ENCODE data around the gene KCND2. TPM values are rescaled to one million over a fixed set of nuclear protein-coding genes. Genes with fewer than 3 reads are reported as not detected.
A peak's percentile ranks its signal among the peaks of the same experiment; 100 is the strongest.

Gene KCND2
- total RNA-seq, 1 donor from 2014 or later: 3.7 TPM

- Mint-ChIP-seq H3K9me3 (no peaks in the 10 kb centered on the region), H3K27me3 (ENCODE audit: low read depth) (no peaks in the 10 kb centered on the region), H3K27ac (no peak overlapping the region), H3K36me3 (no peaks in the 10 kb centered on the region), H3K4me3 (no peak overlapping the region), H3K4me1 (peaks cover 13% of the 10 kb centered on the region)
- no peak for DNase-seq (ENCODE audit: low spot score in 2 of 2, unreplicated experiment in 2 of 2)
- TF ChIP-seq CTCF (IDR thresholded peaks at IDR 0.05; ENCODE audit: unreplicated experiment): no peak
Measured at GRCh38 chr7:120783273-120783672, 510.3 kb downstream of the KCND2 start.

- H3K4me3 Mint-ChIP-seq: no peak overlapping the region
- no peak overlapping the region for H3K27ac Mint-ChIP-seq
- no peaks in the 10 kb centered on the region for H3K9me3 Mint-ChIP-seq
- no peak for TF ChIP-seq CTCF (IDR thresholded peaks at IDR 0.05; ENCODE audit: unreplicated experiment)
- no peak for DNase-seq (ENCODE audit: low spot score in 2 of 2, unreplicated experiment in 2 of 2)
- H3K36me3 Mint-ChIP-seq: peaks cover 2% of the 10 kb centered on the region
- peaks cover 13% of the 10 kb centered on the region for H3K4me1 Mint-ChIP-seq
- H3K27me3 Mint-ChIP-seq (ENCODE audit: low read depth): no peaks in the 10 kb centered on the region
Measured at GRCh38 chr7:120783721-120784120, 510.7 kb downstream of the KCND2 start.

GRCh38 chr7:120785095-120785494 lies 512.1 kb downstream of the KCND2 start:
- Mint-ChIP-seq H3K9me3 (no peaks in the 10 kb centered on the region), H3K27me3 (ENCODE audit: low read depth) (no peaks in the 10 kb centered on the region), H3K36me3 (peaks cover 2% of the 10 kb centered on the region), H3K27ac (no peak overlapping the region), H3K4me3 (no peak overlapping the region), H3K4me1 (peaks cover 13% of the 10 kb centered on the region)
- no peak for TF ChIP-seq CTCF (IDR thresholded peaks at IDR 0.05; ENCODE audit: unreplicated experiment)
- DNase-seq (ENCODE audit: low spot score in 2 of 2, unreplicated experiment in 2 of 2): no peak

GRCh38 chr7:120792091-120792860 lies 519.3 kb downstream of the KCND2 start:
- peak; percentile 56 to 83 for DNase-seq (ENCODE audit: low spot score in 2 of 2, unreplicated experiment in 2 of 2)
- peaks cover 19% of the 10 kb centered on the region for H3K4me1 Mint-ChIP-seq
- H3K36me3 Mint-ChIP-seq: peaks cover 4% of the 10 kb centered on the region
- H3K27ac Mint-ChIP-seq: no peak overlapping the region
- H3K27me3 Mint-ChIP-seq (ENCODE audit: low read depth): no peaks in the 10 kb centered on the region
- no peak overlapping the region for H3K4me3 Mint-ChIP-seq
- TF ChIP-seq CTCF (IDR thresholded peaks at IDR 0.05; ENCODE audit: unreplicated experiment): peak; percentile 73
- H3K9me3 Mint-ChIP-seq: peaks cover 3% of the 10 kb centered on the region

- H3K27me3 Mint-ChIP-seq (ENCODE audit: low read depth): no peaks in the 10 kb centered on the region
- peaks cover 8% of the 10 kb centered on the region for H3K36me3 Mint-ChIP-seq
- DNase-seq (ENCODE audit: low spot score in 2 of 2, unreplicated experiment in 2 of 2): no peak
- TF ChIP-seq CTCF (IDR thresholded peaks at IDR 0.05; ENCODE audit: unreplicated experiment): no peak
- H3K27ac Mint-ChIP-seq: no peak overlapping the region
- no peak overlapping the region for H3K4me3 Mint-ChIP-seq
- peaks cover 8% of the 10 kb centered on the region for H3K9me3 Mint-ChIP-seq
- H3K4me1 Mint-ChIP-seq: peaks cover 19% of the 10 kb centered on the region
Measured at GRCh38 chr7:120792861-120793130, 519.8 kb downstream of the KCND2 start.
